ENCODE data around the gene LRP11.

DNA sequence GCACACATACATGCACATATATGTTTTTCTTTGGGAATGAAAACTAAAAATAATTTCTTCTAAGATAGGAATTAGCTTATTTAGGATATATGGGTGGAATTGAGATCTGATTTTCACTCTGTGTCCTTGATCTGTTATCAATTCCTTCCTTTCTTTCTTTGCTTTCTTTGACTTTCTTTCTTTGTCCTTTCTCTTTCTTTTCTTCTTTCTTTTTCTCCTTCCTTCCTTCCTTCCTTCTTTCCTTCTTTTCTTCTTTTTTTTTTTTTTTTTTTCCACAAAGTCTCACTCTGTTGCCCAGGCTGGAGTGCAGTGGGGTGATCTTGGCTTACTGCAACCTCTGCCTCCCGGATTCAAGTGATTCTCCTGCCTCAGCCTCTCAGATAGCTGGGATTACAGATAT lies 86.5 kb downstream of the LRP11 start:
- no peak for TF ChIP-seq GATA3 (IDR thresholded peaks at IDR 0.05; ENCODE audit: low read depth, low read length)
- no peak for TF ChIP-seq GATA2 (IDR thresholded peaks at IDR 0.05; ENCODE audit: low read depth, low read length)
